ENCODE measurements around the gene C5.

Gene C5

DNA sequence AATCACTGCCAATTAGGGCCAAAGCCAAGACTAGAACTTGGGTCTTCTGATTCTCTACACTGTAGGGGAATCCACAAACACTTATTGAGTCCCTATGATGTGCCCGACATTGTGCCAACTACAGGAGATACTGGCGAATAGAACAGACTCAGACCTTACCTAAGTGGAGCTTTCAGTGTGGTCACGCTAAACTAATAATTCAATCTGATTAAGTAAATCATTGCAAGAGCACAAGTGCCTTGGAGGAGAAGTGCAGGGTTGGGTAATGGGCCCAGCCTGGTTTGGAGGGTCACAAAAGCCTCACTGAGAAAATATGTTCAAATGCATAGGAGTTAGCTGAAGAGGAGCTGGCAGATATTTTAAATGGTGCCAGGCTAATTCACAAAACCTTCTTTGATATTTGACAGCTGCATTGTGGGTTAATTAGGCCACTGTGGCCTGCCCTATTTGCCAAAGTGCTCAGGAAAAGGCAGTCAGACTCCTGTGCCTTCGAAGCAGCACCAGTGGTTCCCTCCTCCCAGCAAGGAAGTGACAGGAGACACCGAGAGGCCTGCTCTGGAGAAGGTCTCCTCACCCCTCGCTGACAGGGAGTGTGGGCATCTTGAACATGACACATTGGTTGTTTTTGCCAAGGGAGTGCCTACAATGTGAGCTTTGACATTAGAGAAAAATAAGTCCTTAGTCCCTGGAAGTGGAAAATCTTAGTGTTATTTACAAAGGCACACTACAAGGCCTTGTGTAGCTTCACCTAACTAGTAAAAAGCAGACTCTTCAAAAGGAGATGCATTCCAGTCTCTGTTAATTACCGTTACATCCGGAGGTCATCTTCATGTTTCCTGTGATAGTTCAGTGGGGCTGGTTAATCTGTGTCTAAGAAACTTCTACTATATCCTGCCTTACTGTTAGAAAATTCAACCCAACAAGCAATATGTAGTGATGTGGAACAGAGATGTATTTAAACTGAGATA lies 99.4 kb downstream of the C5 start:
- no peak for DNase-seq
- Histone ChIP-seq H3K4me3 (ENCODE audit: low read depth, low read length) (no peak overlapping the region), H3K9me3 (no peaks in the 10 kb centered on the region), H3K27me3 (no peaks in the 10 kb centered on the region), H3K4me1 (no peaks in the 10 kb centered on the region), H3K36me3 (no peaks in the 10 kb centered on the region)
- TF ChIP-seq, protein P1, sequence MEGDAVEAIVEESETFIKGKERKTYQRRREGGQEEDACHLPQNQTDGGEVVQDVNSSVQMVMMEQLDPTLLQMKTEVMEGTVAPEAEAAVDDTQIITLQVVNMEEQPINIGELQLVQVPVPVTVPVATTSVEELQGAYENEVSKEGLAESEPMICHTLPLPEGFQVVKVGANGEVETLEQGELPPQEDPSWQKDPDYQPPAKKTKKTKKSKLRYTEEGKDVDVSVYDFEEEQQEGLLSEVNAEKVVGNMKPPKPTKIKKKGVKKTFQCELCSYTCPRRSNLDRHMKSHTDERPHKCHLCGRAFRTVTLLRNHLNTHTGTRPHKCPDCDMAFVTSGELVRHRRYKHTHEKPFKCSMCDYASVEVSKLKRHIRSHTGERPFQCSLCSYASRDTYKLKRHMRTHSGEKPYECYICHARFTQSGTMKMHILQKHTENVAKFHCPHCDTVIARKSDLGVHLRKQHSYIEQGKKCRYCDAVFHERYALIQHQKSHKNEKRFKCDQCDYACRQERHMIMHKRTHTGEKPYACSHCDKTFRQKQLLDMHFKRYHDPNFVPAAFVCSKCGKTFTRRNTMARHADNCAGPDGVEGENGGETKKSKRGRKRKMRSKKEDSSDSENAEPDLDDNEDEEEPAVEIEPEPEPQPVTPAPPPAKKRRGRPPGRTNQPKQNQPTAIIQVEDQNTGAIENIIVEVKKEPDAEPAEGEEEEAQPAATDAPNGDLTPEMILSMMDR (IDR thresholded peaks at IDR 0.05; ENCODE audit: low read depth, low read length) = no peak

GRCh38 chr9:120949290-120949689 lies 100.8 kb downstream of the C5 start:
- TF ChIP-seq, protein P1 (IDR thresholded peaks at IDR 0.05; ENCODE audit: low read depth, low read length) = no peak
- H3K4me1 ChIP-seq = no peaks in the 10 kb centered on the region
- H3K27me3 ChIP-seq = no peaks in the 10 kb centered on the region
- H3K9me3 ChIP-seq = no peaks in the 10 kb centered on the region
- DNase-seq = no peak
- H3K36me3 ChIP-seq = no peaks in the 10 kb centered on the region
- no peak overlapping the region for H3K4me3 ChIP-seq (ENCODE audit: low read depth, low read length)

- H3K36me3 ChIP-seq = no peaks in the 10 kb centered on the region
- H3K4me3 ChIP-seq (ENCODE audit: low read depth, low read length) = no peak overlapping the region
- H3K9me3 ChIP-seq = no peaks in the 10 kb centered on the region
- H3K4me1 ChIP-seq = no peaks in the 10 kb centered on the region
- H3K27me3 ChIP-seq = no peaks in the 10 kb centered on the region
- TF ChIP-seq, protein P1 (IDR thresholded peaks at IDR 0.05; ENCODE audit: low read depth, low read length) = no peak
- no peak for DNase-seq
These were observed 101.3 kb downstream of the C5 start for GRCh38 chr9:120948824-120949223.

GRCh38 chr9:120947222-120947621 lies 102.9 kb downstream of the C5 start:
- no peaks in the 10 kb centered on the region for H3K9me3 ChIP-seq
- no peaks in the 10 kb centered on the region for H3K36me3 ChIP-seq
- no peak overlapping the region for H3K4me3 ChIP-seq (ENCODE audit: low read depth, low read length)
- TF ChIP-seq, protein P1 (IDR thresholded peaks at IDR 0.05; ENCODE audit: low read depth, low read length) = no peak
- no peak for DNase-seq
- H3K4me1 ChIP-seq = no peaks in the 10 kb centered on the region; the same call in 1 of the 2 replicates
- H3K27me3 ChIP-seq = no peaks in the 10 kb centered on the region

DNA sequence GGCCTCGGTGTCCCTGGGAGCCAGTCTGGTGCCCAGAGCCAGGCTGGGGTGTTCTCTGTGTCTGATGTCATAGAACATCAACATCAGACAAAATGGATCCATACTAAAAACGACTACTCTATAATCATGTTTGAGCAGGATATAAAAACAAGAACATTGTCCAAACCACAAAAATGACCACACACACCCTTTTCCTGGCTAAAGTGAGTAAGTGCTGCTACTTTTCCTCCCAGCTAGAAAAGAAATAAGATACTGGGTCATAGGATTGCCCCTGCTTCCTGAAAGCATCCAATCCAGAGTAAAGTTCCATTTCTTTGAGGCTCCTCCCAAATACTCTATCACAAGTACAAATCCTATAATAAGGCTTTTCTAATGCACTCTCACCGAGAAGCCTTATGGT lies 103.8 kb downstream of the C5 start:
- Histone ChIP-seq H3K9me3 (no peaks in the 10 kb centered on the region), H3K36me3 (no peaks in the 10 kb centered on the region), H3K4me1 (no peaks in the 10 kb centered on the region; the same call in 1 of the 2 replicates), H3K4me3 (ENCODE audit: low read depth, low read length) (no peak overlapping the region), H3K27me3 (no peaks in the 10 kb centered on the region)
- TF ChIP-seq, protein P1 (IDR thresholded peaks at IDR 0.05; ENCODE audit: low read depth, low read length) = no peak
- DNase-seq = no peak

- no peak for DNase-seq
- TF ChIP-seq, protein P1 (IDR thresholded peaks at IDR 0.05; ENCODE audit: low read depth, low read length) = no peak
- H3K4me1 ChIP-seq = no peaks in the 10 kb centered on the region; the same call in 1 of the 2 replicates
- H3K4me3 ChIP-seq (ENCODE audit: low read depth, low read length) = no peak overlapping the region
- no peaks in the 10 kb centered on the region for H3K9me3 ChIP-seq
- H3K36me3 ChIP-seq = no peaks in the 10 kb centered on the region
- H3K27me3 ChIP-seq = no peaks in the 10 kb centered on the region
These were observed 105.1 kb downstream of the C5 start for GRCh38 chr9:120944948-120945347.
